Neutrophil (primary cell): ENCODE data around the gene RFX4.

Experiments used
- H3K27ac ChIP-seq: fragments of 200-600 bp; sonication (generic); 2 replicates; pipeline ENCODE4 v1.5.1; 2016; ENCODE audit warnings: mild to moderate bottlenecking, moderate library complexity
- H3K27me3 ChIP-seq: fragments of 200-600 bp; sonication (generic); 2 replicates; pipeline ENCODE4 v1.6.0; 2016; ENCODE audit warnings: mild to moderate bottlenecking
- H3K36me3 ChIP-seq: fragments of 200-600 bp; sonication (generic); 2 replicates; pipeline ENCODE4 v1.5.1; 2017
- H3K4me1 ChIP-seq, 2 experiments: fragments of 200-600 bp in 1 of 2; sonication (generic) in 1 of 2; 1 replicate in 1 of 2; 2 replicates in 1 of 2; pipeline versions ENCODE4 v1.5.1 to v1.6.1; 2013 to 2016; ENCODE audit warnings: low read depth in 1 of 2, low read length in 1 of 2, mild to moderate bottlenecking in 1 of 2, moderate library complexity in 1 of 2; ENCODE audit not compliant: control insufficient read depth in 1 of 2, insufficient read depth in 1 of 2
- H3K4me3 ChIP-seq, 2 experiments: fragments of 200-600 bp in 1 of 2; sonication (generic) in 1 of 2; 1 replicate in 1 of 2; 2 replicates in 1 of 2; pipeline ENCODE4 v1.5.1; 2013 to 2016; ENCODE audit warnings: low read depth in 1 of 2, low read length in 1 of 2, mild to moderate bottlenecking in 1 of 2, moderate library complexity in 1 of 2
- H3K9me3 ChIP-seq: fragments of 200-600 bp; sonication (generic); 2 replicates; pipeline ENCODE4 v1.5.1; 2016
- TF ChIP-seq, protein P1 (sequence below): fragments of 200-600 bp; sonication (generic); IDR thresholded peaks from 2 replicates; pipeline ENCODE4 v1.5.1; 2016; ENCODE audit warnings: antibody characterized with exemption

Gene RFX4

DNA sequence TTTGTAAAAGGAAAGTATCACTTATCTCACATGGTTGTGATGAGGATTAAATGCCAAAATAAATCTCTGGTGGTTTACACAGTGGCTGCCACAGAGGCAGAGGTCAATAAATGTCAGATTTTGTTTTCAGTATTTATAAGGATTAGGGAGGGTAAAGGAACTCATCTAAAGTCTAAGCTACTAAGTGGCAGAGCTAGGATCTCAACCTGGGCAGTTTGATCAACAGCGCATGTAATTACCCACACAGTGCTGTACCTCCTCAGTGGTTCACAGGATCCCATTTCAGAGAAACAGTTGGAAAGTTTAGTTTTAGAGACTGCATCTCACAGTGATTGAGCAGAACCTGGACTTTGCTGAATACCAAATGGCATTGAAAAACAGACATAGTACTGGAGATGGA, 146.8 kb downstream of the RFX4 start:
- H3K9me3 ChIP-seq: no peaks in the 10 kb centered on the region
- no peak overlapping the region for H3K4me3 ChIP-seq
- TF ChIP-seq, protein P1, sequence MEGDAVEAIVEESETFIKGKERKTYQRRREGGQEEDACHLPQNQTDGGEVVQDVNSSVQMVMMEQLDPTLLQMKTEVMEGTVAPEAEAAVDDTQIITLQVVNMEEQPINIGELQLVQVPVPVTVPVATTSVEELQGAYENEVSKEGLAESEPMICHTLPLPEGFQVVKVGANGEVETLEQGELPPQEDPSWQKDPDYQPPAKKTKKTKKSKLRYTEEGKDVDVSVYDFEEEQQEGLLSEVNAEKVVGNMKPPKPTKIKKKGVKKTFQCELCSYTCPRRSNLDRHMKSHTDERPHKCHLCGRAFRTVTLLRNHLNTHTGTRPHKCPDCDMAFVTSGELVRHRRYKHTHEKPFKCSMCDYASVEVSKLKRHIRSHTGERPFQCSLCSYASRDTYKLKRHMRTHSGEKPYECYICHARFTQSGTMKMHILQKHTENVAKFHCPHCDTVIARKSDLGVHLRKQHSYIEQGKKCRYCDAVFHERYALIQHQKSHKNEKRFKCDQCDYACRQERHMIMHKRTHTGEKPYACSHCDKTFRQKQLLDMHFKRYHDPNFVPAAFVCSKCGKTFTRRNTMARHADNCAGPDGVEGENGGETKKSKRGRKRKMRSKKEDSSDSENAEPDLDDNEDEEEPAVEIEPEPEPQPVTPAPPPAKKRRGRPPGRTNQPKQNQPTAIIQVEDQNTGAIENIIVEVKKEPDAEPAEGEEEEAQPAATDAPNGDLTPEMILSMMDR: no peak
- peaks cover 24% of the 10 kb centered on the region for H3K27me3 ChIP-seq
- no peaks in the 10 kb centered on the region for H3K36me3 ChIP-seq
- H3K27ac ChIP-seq: no peak overlapping the region
- no peaks in the 10 kb centered on the region for H3K4me1 ChIP-seq

DNA sequence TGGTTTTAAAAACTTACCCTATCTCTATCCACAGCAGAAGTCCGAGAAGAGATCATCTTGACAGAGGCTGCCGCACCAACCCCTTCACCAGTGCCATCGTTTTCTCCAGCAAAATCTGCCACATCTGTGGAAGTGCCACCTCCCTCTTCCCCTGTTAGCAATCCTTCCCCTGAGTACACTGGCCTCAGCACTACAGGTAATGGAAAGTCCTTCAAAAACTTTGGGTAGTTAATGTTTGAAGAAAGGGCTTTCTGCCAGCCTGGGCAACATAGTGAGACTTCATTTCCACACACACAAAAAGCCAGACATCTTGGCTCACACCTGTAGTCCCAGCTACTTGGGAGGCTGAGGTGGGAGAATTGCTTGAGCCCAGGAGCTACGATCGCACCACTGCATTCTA, 150.1 kb downstream of the RFX4 start:
- Histone ChIP-seq H3K36me3 (no peaks in the 10 kb centered on the region), H3K4me3 (no peak overlapping the region), H3K9me3 (no peaks in the 10 kb centered on the region), H3K27ac (no peak overlapping the region), H3K27me3 (peaks cover 40% of the 10 kb centered on the region), H3K4me1 (no peaks in the 10 kb centered on the region)
- TF ChIP-seq, protein P1: no peak

DNA sequence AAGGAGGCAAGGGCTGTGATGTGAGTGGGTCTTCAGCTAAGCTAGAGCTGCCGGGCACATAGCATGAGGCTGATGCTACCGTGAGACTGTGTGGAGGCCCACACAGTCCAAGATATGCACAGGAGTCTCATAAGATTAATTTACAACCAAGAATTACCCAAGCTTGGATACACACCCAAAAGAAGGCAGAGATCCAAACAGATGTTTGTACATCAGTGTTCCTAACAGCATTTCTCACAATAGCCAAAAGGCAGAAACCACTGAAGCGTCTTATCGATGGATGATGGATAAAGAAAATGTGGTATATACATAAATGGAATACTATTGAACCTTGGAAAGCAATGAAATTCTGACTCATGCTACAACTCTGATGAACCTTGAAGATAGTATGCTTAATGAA, 150.9 kb downstream of the RFX4 start:
- H3K27ac ChIP-seq: no peak overlapping the region
- no peak overlapping the region for H3K4me3 ChIP-seq
- no peaks in the 10 kb centered on the region for H3K9me3 ChIP-seq
- TF ChIP-seq, protein P1: no peak
- no peaks in the 10 kb centered on the region for H3K4me1 ChIP-seq
- peaks cover 48% of the 10 kb centered on the region for H3K27me3 ChIP-seq
- no peaks in the 10 kb centered on the region for H3K36me3 ChIP-seq

- TF ChIP-seq, protein P1: no peak
- H3K9me3 ChIP-seq: no peaks in the 10 kb centered on the region
- H3K36me3 ChIP-seq: no peaks in the 10 kb centered on the region
- no peaks in the 10 kb centered on the region for H3K4me1 ChIP-seq
- H3K4me3 ChIP-seq: no peak overlapping the region
- H3K27me3 ChIP-seq: peaks cover 50% of the 10 kb centered on the region
- no peak overlapping the region for H3K27ac ChIP-seq
Observed at GRCh38 chr12:106736051-106736957, 153.5 kb downstream of the RFX4 start.

DNA sequence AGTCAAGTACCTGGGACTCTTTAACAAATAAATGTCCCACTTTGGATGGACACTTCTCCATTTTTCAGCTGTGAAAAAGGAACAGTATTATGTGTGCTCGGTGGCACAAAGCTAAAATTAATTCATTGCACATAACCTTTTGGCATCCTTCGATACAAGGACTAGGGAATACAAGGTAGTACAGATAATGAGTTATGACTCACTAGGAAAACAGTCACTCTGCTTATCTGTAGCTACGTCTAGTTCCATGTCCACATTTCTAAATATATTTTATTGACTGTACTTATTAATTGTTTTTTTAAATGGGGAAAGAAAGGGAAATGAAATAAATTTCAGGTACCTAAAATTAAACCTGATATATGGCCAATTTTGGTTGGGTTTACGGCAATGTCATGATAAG, 156.5 kb downstream of the RFX4 start:
- no peak overlapping the region for H3K4me3 ChIP-seq
- H3K27ac ChIP-seq: no peak overlapping the region
- H3K9me3 ChIP-seq: no peaks in the 10 kb centered on the region
- H3K27me3 ChIP-seq: peaks cover 72% of the 10 kb centered on the region
- H3K4me1 ChIP-seq: no peaks in the 10 kb centered on the region
- TF ChIP-seq, protein P1: no peak
- H3K36me3 ChIP-seq: no peaks in the 10 kb centered on the region
